Measurements from ENCODE around the gene TNS2. TPM values are rescaled to one million over a fixed set of nuclear protein-coding genes. Genes with fewer than 3 reads are reported as not detected.

Gene TNS2
- total RNA-seq, 4 donors from 2014 or later, result 10.8 to 82.0 (median 20.8) TPM

DNA sequence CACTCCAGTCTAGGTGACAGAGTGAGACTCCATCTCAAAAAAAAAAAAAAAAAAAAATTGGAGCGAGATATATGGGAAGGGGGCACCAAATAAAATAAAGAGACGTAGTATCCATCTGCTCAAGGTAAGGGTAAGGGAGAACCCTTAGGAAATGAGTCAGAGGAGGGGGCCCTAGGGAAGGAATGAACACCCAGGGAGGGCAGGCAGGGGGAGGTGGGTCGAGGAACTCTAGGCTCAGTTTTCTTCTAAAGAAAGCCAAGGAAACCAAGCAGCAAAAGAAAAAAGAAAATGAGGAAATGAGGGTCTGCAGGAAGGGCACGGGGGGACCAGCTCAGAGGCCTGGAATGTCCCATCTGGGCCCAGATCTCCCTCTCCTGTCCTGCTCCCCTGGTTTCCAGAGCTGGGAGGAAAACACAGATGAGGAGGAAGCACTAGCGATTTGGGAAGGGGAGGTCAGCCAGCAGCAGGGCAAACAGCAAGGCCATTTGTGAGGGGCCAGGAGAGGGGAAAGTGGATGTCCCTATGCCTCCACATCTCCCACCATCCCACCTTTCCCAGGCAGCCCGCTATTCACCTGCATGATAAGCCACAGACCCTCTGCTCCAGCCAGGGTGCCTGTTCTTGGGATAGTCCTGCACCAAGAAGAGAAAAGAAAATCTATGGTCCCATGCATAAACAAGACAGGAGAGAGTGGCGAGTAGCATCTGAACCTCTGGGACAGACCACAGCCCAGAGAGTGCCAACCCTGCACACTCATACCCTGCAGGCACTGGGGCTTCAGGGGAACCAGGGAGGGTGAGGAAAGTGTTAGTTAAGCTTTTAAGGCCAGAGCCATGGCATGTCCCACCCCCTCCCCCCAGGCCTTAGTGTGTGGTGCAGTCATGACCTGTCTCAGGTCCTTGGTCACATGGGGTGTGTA, 17.5 kb downstream of the TNS2 start:
- Histone ChIP-seq H3K27ac (peak overlapping the region in 3 of 4 donors; percentile 76 to 84 (median 80)), H3K9me3 (no peaks in the 10 kb centered on the region), H3K27me3 (no peaks in the 10 kb centered on the region), H3K36me3 (peaks cover 0 to 93% (median 12%) of the 10 kb centered on the region in 3 donors), H3K4me1 (peaks cover 32 to 99% (median 74%) of the 10 kb centered on the region in 3 donors), H3K4me3 (no peak overlapping the region)
- no peak for DNase-seq
- intact Hi-C loops (cut with DNase I), result loop anchor here (5.0 kb wide), 1 partner anchor 35 kb away; the partner anchor contains the start of gene SOAT2
- no peak for TF ChIP-seq POLR2A (IDR thresholded peaks at IDR 0.05)
- TF ChIP-seq, protein P1, sequence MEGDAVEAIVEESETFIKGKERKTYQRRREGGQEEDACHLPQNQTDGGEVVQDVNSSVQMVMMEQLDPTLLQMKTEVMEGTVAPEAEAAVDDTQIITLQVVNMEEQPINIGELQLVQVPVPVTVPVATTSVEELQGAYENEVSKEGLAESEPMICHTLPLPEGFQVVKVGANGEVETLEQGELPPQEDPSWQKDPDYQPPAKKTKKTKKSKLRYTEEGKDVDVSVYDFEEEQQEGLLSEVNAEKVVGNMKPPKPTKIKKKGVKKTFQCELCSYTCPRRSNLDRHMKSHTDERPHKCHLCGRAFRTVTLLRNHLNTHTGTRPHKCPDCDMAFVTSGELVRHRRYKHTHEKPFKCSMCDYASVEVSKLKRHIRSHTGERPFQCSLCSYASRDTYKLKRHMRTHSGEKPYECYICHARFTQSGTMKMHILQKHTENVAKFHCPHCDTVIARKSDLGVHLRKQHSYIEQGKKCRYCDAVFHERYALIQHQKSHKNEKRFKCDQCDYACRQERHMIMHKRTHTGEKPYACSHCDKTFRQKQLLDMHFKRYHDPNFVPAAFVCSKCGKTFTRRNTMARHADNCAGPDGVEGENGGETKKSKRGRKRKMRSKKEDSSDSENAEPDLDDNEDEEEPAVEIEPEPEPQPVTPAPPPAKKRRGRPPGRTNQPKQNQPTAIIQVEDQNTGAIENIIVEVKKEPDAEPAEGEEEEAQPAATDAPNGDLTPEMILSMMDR (IDR thresholded peaks at IDR 0.05), result no peak
- 71 to 84% methylated on average over 6 to 7 of the region's 7 CpGs for WGBS, 2 donors

DNA sequence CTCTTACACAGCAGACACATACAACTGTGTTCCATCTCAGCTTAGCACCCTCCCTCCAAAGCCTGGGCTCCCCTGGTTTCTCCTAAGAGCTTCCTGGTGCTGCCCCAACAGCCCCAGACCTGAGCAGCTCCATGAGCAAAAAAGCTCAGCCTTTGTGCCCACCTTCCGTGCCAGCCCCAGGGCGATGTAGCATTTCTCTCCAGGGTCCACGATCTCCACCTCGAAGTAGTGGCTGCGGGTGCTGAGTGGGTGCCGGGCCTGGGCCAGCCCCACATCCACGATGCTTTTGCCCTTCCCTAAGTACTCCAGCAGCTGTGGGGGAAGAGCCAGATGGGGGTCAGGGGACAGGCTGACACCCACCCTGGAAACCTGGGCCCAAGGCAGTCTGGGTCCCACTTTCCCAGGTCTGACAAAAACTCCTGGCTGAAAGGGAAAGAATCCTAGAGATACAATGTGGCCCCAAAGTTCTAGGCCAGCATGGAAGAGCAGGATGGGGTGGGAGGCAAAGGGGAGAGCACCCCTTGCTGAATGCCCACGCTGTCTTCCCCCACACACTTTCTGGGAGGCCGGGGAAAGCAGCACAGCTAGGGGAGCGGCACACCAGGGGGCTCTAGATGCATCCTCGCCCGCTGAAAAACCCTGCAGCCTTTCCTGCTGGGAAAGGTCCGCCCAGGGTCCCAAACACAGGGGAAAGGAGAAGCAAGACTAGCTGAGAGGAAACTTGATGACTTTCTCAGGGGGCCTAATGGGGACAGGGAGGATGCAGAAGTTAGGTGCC, 18.3 kb downstream of the TNS2 start:
- Histone ChIP-seq H3K4me1 (peaks cover 41 to 99% (median 74%) of the 10 kb centered on the region in 3 donors), H3K4me3 (no peak overlapping the region), H3K9me3 (no peaks in the 10 kb centered on the region), H3K27ac (peak overlapping the region in 3 of 4 donors; percentile 76 to 84 (median 80)), H3K27me3 (no peaks in the 10 kb centered on the region), H3K36me3 (peaks cover 0 to 93% (median 12%) of the 10 kb centered on the region in 3 donors)
- TF ChIP-seq, protein P1 (IDR thresholded peaks at IDR 0.05), result no peak
- no peak for TF ChIP-seq POLR2A (IDR thresholded peaks at IDR 0.05)
- intact Hi-C loops (cut with DNase I), result loop anchor here (5.0 kb wide), 1 partner anchor 34 kb away; the partner anchor contains the start of gene SOAT2
- no peak for DNase-seq
- 82 to 89% methylated on average over 5 to 9 of the region's 13 CpGs for WGBS, 2 donors

DNA sequence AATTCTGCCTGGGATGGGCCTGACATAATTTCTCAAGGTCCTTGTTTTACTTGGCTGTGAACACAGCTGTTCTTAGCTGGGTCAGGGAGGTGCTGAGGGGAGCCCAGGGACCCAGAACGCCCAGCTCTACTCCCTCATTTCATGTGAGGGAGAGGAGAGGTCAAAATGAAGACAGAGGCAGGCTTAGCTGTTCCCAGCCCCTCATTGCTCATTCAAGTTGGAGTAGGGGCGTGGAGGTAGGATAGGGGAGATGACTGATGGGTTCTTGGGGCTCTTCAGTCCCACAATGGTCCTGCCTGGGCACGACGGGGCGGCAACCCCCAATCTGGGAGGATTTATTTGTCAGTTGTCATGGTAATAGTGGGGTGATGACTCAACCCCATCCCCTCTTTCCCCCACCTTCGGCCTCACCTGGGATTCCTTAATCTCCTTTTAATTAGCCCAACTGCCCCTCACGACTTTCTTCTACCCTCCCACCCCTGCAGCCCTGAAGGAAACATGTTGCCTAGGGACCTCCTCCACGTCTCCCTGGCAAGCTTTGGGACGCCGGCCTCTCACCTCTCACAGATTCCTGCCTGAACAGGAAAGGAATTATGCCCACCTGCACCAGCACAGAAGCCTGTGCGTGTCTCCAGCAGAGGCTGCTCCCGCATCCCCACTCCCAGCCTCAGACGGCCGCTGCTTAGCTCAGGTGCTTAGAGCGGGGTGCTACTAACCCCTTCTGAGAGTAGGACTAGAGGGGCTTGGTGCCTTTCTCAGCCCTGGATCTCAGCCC, 19.1 kb downstream of the TNS2 start:
- no peaks in the 10 kb centered on the region for H3K9me3 ChIP-seq
- 13 to 49% methylated on average over 4 to 8 of the region's 15 CpGs for WGBS, 2 donors
- DNase-seq, result no peak
- H3K36me3 ChIP-seq, result peaks cover 0 to 91% (median 12%) of the 10 kb centered on the region in 3 donors
- TF ChIP-seq, protein P1 (IDR thresholded peaks at IDR 0.05), result no peak
- no peak for TF ChIP-seq POLR2A (IDR thresholded peaks at IDR 0.05)
- no peaks in the 10 kb centered on the region for H3K27me3 ChIP-seq
- H3K4me1 ChIP-seq, result peaks cover 47 to 99% (median 73%) of the 10 kb centered on the region in 3 donors
- peak overlapping the region in 3 of 4 donors; percentile 76 to 84 (median 80) for H3K27ac ChIP-seq
- intact Hi-C loops (cut with DNase I), result loop anchor here (5.0 kb wide), 1 partner anchor 33 kb away; the partner anchor contains the start of gene SOAT2
- no peak overlapping the region for H3K4me3 ChIP-seq

DNA sequence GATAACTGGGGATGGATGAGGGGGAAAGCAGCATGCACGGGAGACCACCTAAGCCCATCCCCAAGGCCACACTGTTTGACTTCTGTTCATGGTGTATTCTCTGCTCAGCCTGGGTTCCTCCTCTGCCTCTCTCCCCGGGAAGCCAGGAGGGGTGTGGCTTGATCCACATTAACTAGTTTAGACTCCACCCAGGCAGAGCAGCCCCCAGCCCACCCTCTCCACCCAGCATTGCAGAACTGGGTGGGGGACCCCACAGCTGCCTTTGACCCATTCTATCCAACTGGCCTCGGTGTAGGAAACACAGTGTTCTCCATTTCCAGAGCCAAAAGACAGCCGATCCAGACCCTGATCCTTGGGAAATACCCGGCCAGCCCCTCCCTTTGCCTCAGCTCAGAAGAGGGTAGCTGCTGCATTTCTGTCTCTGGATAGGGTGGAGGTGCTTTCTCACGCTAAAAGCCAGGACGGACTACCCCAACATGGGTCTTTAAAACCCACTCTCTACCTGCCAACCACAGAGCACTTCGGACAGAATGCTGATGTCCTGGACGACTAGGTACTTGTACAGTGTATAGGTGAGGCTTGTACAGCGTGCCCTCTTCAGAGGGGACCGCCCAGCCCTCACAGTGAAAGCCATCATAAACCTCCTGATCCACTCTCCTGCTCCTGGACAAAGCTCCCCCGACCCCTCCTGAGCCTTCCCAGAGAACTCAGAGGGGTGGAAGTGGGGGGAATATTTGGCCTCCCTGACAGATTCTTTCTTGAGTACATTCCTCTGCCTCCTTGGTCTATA, 20.0 kb downstream of the TNS2 start:
- Histone ChIP-seq H3K36me3 (peaks cover 4 to 91% (median 9%) of the 10 kb centered on the region in 3 donors), H3K27me3 (no peaks in the 10 kb centered on the region), H3K27ac (peak overlapping the region; percentile 34 to 84 (median 78)), H3K4me1 (peaks cover 53 to 99% (median 78%) of the 10 kb centered on the region in 3 donors), H3K9me3 (no peaks in the 10 kb centered on the region), H3K4me3 (no peak overlapping the region)
- WGBS, 2 donors, result 30 to 47% methylated on average over 2 to 5 of the region's 12 CpGs
- TF ChIP-seq POLR2A (IDR thresholded peaks at IDR 0.05), result no peak
- TF ChIP-seq, protein P1 (IDR thresholded peaks at IDR 0.05), result no peak
- no peak for DNase-seq
- intact Hi-C loops (cut with DNase I), result loop anchor here (5.0 kb wide), 1 partner anchor 32 kb away; the partner anchor contains the start of gene SOAT2
